Left renal cortex interstitium (tissue), 4 donors: ENCODE data around the gene CSNK1A1. TPM values are rescaled to one million over a fixed set of nuclear protein-coding genes. Genes with fewer than 3 reads are reported as not detected.
A peak's percentile ranks its signal among the peaks of the same experiment; 100 is the strongest.

Experiments
- DNase-seq, 4 donors: peaks; one replicate each; pipeline ENCODE4 v3.0.0-alpha.2; 2013; ENCODE audit warnings: low read depth in 4 of 4, low spot score in 2 of 4, missing footprints in 1 of 4
- polyA plus RNA-seq, 4 donors: library from polyadenylated mRNA; unstranded; fragments of 120-200 nt; gene quantifications; one replicate each; pipeline ENCODE4 v1.2.1, GENCODE V29; 2013; ENCODE audit not compliant: insufficient read length in 4 of 4

CSNK1A1 gene
- polyA plus RNA-seq, 4 donors = 171 to 211 (median 185) TPM

DNA sequence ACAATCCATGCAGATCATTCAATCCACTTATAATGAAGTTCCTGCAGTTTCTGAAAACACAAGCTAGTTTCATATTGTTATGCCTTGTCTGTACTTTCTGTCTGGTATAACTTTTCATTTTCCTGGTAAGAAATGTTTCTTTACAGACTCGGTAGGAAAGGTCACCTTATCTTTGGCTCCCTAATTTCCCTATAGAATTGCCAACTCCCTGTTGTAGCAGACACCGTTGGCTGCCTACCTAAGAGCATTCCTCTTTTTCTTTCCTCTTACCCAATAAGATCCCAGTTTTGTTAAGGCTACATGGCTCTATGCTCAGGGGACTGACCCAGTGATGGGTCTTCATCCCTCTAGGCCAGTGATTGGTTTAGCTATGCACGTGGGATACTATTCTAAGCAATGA, 23.9 kb upstream of the CSNK1A1 start:
- no peak for DNase-seq

DNA sequence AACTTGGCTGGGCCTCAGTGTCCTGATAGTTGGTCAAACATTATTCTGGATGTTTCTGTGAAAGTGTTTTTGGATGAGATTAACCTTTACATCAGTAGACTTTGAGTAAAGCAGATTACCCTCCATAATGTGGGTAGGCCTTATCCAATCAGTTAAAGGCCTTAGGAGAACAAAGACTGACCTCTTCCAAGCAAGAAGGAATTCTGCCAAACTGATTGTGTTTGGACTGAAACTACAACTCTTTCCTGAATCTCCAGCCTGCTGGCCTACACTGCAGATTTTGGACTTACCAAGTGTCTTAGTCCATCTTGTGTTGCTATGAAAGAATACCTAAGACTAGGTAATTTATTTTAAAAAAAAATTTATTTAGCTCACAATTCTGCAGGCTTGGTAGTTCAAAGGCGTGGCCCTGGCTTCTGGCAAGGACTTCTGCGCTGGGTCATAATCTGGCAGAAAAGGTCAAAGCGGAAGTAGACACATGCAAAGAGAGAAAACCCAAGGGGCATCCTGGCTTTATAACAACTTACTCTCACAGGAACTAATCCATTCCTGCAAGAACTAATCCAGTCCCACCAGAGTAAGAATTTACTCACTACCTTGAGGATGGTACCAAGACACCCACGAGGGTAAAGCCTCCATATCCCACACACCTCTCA, 21.5 kb upstream of the CSNK1A1 start:
- no peak for DNase-seq

DNA sequence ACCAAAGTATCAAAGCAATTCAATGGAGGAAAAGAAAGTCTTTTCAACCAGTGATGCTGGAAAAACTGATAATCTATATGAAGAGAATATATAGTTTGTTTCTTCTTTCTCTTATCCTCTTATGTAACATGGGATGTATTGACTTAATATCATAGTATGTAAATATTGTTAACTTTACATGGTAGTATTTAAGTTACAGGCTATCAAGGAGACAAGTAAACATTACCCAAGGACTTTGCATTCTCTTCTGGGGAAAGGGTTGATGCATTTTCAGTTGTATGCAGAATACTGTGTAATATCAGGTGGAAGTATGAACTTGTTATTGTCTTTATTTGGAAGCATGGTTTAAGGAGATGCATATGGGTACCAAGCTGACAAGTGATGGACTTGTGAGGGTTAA, 20.9 kb upstream of the CSNK1A1 start:
- no peak for DNase-seq

DNA sequence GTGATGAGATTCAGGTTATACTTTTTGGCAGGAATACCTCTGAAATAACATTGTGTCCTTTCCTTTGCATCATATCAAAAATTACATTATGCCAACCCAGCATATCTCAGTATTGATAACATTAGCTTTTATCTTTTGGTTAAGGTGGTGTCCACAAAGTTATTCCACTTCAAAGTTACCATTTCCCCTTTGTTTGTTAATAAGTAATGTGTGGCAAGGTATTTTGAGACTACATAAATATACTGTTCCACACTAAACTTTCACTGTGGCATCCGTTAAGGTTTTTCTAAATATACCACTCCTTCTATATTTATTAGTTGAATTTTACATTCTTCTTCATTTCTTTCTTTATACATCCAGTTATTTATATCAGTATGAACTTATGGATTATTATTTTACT, 16.0 kb upstream of the CSNK1A1 start:
- no peak for DNase-seq

DNA sequence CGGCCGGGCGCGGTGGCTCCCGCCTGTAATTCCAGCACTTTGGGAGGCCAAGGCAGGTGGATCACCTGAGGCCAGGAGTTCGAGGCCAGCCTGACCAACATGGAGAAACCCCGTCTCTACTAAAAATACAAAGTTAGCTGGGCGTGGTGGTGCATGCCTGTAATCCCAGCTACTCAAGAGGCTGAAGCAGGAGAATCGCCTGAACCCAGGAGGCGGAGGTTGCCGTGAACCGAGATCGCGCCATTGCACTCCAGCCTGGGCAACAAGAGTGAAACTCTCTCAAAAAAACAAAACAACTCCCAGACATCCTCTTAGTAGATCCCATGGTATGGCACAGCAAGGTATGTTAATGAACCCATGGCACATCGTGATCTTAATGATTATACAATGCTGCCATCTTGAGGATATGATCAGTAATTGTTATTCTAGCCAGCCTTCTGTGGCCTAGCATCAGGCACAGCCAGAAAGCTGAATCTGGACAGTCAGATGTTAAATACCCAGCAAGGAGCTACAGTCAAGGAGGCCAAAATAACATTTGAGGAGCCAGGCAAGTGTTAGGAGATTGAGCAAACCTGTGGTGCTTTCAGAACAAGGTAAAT, 13.4 kb upstream of the CSNK1A1 start:
- peak in 1 of 4 donors; percentile 62 for DNase-seq

DNA sequence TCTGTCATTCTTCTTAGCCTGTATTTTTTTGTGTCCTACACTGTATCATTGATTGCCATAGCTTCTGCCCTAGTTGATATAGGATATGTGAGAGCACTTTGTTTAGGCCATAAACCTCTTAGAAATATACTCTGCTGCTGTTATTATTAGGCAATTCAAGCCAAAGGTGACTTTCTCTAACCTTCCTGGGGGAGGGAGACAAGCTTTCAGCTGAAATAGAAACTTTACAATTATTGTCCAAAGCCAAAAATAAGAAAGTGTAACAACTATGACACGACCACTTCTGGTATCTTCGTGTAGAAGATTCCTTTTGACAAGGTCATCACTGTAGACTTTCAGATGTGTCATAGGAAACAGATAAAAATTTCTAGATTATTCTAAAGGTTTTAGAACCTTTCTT, 12.2 kb upstream of the CSNK1A1 start:
- DNase-seq = no peak

DNA sequence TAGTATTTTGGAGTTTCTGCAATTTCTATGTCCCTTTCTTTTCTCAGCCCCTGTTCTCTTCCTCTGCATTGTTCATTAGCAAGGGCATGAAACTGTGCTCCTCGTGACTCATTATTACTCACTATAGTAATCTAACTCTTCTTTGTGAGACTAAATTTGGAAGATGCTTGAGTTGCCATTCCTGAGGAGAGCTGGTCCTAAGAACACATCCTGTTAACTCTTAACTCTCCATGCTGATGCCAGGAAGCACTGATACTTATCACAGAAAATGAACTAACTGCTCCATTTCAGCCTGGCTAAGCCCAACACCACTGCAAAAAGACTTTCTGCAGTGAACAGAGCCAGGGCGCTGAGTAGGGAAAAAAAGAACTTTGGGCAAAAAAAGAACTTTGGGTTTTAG, 10.6 kb upstream of the CSNK1A1 start:
- no peak for DNase-seq

DNA sequence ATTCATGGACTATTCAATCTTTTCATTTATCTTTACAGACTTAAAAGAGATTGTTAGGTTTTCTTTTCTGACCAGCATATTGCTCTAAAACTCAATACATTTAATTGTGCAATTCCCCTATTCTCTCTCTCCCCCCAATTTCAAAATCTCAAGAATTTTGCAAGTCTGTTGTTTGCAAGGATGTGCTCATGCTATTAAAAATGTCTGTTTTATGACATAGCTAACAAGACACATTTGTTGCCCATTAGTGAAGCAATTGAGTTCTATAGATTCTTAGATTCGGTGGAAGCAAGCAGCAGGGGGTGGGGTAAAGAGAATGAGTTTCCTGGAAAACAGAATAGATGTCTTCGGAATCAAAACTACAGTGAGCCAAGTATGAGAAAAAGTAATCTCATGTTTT, 8.5 kb upstream of the CSNK1A1 start:
- DNase-seq = no peak

DNA sequence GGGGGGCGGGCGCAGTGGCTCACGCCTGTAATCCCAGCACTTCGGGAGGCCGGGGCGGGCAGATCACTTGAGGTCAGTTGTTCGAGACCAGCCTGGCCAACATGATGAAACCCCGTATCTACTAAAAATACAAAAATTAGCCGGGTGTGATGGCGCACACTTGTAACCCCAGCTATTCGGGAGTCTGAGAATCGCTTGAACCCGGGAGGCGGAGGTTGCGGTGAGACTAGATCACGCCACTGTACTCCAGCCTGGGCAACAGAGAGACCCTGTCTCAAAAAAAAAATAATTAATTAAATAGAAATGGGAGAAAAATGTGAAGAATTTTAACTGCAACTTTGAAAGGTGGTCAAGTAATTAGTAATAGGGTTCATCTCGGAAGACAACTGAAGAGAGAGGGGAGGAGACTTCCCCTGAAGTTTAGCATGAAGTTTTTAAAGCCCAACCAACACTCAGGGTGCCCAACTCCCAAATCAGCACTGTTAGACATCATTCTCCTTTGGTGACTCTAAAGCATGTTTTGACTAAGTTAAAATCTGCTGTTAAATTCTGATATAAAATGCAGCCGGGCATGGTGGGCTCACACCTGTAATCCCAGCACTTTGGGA, 1.4 kb upstream of the CSNK1A1 start:
- no peak for DNase-seq

DNA sequence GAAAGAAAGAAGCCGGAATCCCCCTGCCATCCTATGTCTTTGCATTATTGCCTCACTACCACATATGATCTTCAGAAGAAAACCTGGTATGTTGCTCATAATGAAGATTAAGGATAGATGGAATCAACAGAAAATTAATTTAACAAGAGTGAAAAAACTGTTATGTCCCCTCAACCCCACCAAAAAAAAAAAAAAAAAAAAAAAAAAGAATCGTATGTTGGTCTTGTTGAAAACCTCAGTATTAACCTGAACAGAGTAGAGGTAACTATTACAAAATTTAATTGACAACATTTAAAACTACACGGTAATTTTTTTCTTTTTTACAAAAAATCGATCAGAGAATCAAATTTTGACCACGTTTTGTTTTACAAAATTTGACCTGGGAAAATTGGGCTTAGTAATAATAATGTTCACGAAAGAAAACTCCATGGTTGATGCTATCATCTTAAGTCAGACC, 827 bp upstream of the CSNK1A1 start:
- DNase-seq = no peak

DNA sequence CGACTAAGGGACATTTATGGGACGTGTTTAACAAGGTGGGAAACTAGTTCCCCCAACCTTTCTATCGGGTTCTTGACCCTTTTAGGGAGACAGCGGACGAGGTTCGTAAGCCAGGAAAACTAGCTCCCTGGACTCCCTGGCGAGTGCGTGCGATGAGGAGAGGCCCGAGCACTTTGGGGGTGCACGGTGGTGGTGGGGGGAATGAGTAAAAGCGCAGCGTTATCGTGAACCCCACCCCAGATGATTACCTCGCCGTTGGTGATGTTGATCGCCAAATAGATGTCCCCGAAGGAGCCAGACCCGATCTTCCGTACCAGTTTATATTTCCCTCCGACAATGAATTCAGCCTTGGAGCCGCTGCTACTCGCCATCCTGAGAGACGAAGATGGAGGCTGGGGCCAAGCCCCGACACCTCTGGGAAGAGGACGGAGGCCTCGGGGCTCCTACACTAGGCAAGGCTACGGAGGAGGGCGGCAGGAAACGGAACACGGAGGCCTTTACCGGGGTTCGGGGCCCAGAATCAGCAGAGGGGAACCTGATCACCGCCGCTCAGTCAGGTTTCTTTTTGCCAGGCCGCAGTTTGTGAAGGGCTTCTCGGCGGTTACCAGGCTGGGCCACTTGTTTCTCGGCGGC, 529 bp downstream of the CSNK1A1 start:
- no peak for DNase-seq

DNA sequence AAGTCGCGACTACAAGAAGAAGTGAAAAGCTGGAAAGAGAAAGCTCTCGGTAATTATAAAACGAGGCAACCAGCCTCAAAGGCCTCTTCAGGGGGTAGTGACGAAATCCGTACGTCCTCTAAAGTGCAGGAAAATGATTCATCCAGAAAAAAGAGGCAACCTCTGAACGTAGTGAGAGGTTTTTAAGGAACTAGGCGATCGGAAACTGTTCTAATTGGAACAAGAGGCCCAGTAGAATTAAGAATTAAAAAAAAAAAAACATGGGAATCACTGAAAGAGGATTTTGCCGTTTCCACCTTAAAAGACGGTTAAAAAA, 1.0 kb downstream of the CSNK1A1 start:
- no peak for DNase-seq

DNA sequence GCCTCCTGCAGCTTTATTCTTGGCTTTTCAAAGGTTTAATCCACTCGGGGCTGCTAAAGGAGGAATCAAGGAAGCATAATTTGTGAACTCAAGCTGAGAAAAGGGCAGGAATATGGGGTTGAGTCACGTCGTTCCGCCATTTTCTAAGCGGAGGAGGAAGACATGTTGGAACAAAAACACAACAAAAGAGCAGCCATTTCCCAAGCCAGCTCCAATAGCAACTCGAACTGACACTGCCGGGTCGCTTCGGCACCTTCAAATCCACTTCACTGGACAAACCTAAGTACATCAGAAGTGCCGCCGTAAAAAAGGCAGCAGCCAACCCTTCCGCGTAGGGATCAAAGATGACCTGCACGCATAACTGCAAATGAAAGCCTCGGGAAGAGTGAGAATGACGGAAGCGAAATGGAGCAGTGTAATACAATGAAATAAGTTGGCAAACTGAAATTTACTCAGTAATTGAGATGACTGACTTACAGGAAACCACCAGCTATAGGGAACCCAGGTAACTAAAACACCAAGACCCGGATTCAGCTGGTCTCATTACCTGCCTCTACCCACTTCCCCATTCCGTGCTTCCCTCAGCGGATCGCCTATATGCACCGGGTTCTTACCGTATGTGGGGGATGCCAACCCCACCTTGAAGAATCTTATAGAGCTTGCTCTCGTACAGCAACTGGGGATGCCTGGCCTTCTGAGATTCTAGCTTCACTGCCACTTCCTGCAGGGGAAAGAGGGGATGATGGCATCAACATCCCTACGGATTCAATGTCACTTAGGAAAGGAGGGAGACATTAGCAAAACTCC, 1.6 kb downstream of the CSNK1A1 start:
- peak in 1 of 4 donors; percentile 33 for DNase-seq

DNA sequence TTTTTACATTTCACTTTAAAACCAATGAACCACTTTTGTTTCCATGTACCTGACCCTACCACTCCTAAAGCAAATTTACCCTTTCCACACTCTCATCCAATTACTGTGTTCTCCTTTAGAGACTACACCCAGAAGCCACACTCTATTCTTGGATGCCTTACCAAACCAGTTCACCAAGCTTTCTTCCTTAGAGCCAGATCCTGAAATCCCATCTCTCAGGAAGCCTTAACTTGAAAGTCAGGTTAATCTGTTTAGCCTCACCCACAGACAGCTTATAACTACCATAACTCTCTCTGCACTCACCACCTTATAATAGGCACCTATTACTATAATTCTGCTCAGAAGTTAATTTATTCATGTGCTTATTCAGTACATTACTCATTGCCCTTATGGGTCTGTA, 4.3 kb downstream of the CSNK1A1 start:
- no peak for DNase-seq

DNA sequence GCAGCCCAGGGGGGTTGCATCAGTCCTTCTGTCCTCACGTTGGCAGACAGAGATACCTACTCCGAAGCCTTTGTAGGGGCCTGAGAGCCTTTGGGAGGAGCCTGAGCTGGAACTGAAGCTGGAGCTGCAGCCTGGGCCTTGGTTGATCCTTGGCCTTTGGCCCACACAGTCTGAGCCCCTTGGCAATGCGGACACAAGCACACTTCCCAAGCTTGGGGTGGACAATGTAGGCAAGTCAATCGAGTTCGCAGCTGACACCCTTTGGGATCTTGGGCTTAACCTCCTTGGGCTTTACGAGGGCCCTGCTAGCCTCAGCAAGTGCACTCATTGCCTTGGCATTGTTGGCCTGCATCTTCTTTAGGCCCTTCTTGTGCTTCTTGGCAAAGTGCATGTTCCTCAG, 5.9 kb downstream of the CSNK1A1 start:
- DNase-seq = no peak

DNA sequence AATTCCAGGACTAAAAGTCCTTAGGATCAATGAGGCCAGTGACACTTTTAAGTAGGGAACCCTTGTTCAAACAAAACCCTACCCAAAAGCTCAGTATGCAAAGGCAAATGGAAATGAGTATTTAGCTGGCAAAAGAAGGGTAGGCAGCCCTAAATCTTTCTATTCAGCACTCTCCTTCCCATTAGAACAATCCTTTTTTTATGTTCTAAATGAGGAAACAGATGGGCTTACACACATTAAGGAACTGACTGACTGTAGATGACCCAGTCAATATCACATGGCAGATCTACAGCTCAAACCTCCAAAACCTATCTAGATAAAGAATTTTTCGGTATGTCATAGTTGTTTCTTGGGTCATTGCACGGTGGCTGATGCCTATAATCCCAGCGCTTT, 7.2 kb downstream of the CSNK1A1 start:
- no peak for DNase-seq

DNA sequence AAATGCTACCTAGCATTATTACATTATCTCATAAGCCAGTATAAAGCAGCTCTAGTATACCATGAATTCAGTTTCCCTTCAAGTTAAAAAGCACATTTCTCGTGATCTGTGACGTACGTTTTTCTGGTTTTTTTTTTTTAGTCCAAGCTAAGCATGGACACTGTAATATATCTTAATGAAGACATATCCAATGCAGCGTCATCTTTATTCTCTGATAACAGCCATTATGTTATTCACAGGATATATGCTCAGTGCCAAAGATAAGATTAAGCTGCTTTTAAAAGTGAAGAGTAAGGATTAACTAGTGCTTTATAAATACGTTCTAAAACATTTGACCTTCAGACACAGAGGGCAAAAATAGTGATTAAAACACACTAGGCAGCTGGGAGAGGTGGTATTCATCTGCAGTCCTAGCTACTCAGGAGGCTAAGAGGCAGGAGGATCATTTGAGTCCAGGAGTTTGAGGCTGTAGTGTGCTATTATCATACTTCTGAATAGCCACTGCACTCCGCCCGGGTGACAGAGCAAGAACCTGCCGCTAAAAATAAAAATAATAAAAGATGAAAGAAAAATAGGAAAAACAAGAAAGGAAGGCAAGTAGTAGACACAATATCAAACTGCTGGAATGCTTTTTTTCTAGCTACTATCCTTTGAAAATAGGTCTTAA, 7.7 kb downstream of the CSNK1A1 start:
- DNase-seq = no peak

DNA sequence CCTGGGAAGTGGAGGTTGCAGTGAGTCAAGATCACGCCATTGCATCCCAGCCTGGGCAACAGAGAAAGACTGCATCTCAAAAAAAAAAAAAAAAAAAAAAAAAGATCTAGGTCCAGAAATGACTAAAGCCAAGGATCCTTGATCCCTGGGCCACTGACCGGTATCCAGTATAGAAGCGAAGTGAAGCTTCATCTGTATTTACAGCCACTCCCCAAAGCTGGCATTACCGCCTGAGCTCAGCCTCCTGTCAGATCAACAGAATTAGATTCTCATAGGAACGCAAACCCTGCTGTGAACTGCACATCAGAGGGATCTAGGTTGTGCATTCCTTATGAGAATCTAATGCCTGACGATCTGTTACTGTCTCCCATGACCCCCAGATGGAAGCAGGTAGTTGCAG, 9.3 kb downstream of the CSNK1A1 start:
- no peak for DNase-seq

DNA sequence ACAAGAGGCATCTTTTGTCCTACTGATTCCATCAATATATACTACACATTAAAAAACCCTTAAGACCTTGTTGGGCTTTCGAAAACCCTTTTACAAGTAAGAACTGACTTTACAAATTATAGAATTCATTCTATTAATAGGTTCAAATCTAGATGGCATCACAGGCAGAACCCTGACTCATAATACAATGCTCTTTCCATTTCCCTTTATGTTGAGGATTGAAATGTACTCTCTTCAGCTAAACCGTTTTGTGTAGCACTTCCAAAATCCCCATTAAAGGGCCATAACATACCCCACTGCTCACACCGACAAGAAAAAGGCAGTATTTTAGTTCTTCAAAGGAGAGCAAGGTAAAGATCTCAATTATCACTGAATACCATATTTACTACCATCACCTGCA, 11.2 kb downstream of the CSNK1A1 start:
- DNase-seq = no peak

DNA sequence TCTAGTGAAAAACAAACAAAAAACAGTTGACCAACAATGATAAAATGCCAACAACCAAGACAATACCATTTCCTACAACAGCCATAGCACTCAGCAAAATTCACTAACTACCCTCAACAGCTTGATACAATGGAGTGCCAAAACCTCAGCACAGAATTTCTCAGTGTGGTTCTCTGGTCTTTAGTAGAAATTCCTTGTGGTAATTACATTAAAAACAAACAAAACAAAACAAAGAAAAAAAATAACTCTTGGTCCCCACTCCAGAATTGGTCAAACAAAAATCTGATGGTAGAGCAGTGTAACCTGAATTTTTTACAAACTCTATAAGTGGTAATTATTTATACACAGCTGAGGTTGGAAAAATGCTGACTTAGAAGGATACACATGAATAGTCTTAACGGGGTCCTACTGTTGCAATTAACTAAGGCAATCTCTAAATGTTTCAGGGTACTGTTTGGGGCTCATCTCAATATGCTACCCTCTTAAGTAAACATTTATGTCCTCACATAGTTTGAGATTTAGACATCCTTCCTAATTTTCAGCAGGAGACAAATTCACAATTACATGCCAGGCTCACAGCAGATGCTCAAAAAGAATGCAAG, 13.8 kb downstream of the CSNK1A1 start:
- DNase-seq = no peak
